ENCODE measurements around the gene ZNF222. TPM values are rescaled to one million over a fixed set of nuclear protein-coding genes. Genes with fewer than 3 reads are reported as not detected.

Gene ZNF222
- total RNA-seq (1 to 10 TPM; 2.5 to 3.3 TPM), polyA plus RNA-seq (3.2 TPM)

GRCh38 chr19:44025217-44025936 lies at the start of gene ZNF222:
TSS of gene ZNF222 (plus strand) at chr19:44025379. CDS start at chr19:44025437, 58 bp downstream.
- Histone ChIP-seq H3K4me3 (ENCODE audit: low read length) (peak within 1 kb of the TSS; percentile 88), H3K27me3 (ENCODE audit: insufficient read depth, low read length, poor library complexity, severe bottlenecking) (no peaks in the 10 kb centered on the region), H3K4me1 (ENCODE audit: insufficient read depth, low read length) (peaks cover 12% of the 10 kb centered on the region), H3K36me3 (ENCODE audit: insufficient read depth, low read length) (peaks cover 24% of the 10 kb centered on the region), H3K9me3 (ENCODE audit: low read length) (peaks cover 10% of the 10 kb centered on the region), H3K27ac (ENCODE audit: low read depth, low read length) (peak within 1 kb of the TSS; percentile 62)
- CTCF ChIA-PET = interaction anchor here (1.2 kb wide), 1 partner anchor 90 kb away, joined by 3 read pairs; the partner anchor contains the start of gene ZNF45
- H3K9me3 Mint-ChIP-seq = peaks cover 29 to 56% (median 48%) of the 10 kb centered on the region in 5 donors
- H3K36me3 Mint-ChIP-seq = peaks cover 35 to 79% (median 52%) of the 10 kb centered on the region in 3 donors
- peaks cover 11% of the 10 kb centered on the region in 2 donors for H3K27me3 Mint-ChIP-seq
- peaks cover 24 to 37% (median 31%) of the 10 kb centered on the region in 3 donors for H3K4me1 Mint-ChIP-seq
- H3K27ac Mint-ChIP-seq = peak within 1 kb of the TSS; percentile 65 to 97 (median 90)
- DNase-seq = peak; percentile 57 to 84 (median 67)
- peak within 1 kb of the TSS; percentile 89 to 99 (median 98) for H3K4me3 Mint-ChIP-seq
- POLR2A ChIA-PET = interaction anchor here (1.3 kb wide), 1 partner anchor 22 kb away, joined by 3 read pairs; no protein-coding TSS in a partner anchor

- no peak for DNase-seq
- Mint-ChIP-seq H3K9me3 (peaks cover 26 to 61% (median 52%) of the 10 kb centered on the region in 5 donors), H3K36me3 (peaks cover 0 to 51% (median 8%) of the 10 kb centered on the region in 3 donors), H3K4me3 (no peak overlapping the region), H3K27me3 (peaks cover 0 to 4% of the 10 kb centered on the region in 2 donors), H3K4me1 (no peaks in the 10 kb centered on the region), H3K27ac (no peak overlapping the region)
- ChIA-PET CTCF (no interaction called here), POLR2A (no interaction called here)
- H3K4me1 ChIP-seq (ENCODE audit: insufficient read depth, low read length) = no peaks in the 10 kb centered on the region
- no peaks in the 10 kb centered on the region for H3K27me3 ChIP-seq (ENCODE audit: insufficient read depth, low read length, poor library complexity, severe bottlenecking)
- H3K4me3 ChIP-seq (ENCODE audit: low read length) = no peak overlapping the region
- no peaks in the 10 kb centered on the region for H3K36me3 ChIP-seq (ENCODE audit: insufficient read depth, low read length)
- no peak overlapping the region for H3K27ac ChIP-seq (ENCODE audit: low read depth, low read length)
- H3K9me3 ChIP-seq (ENCODE audit: low read length) = peaks cover 4% of the 10 kb centered on the region
These were observed 48.4 kb upstream of the ZNF222 start for GRCh38 chr19:43976732-43977131.

GRCh38 chr19:43983544-43983911 lies 41.7 kb upstream of the ZNF222 start:
- Mint-ChIP-seq H3K36me3 (peaks cover 4 to 22% (median 17%) of the 10 kb centered on the region in 3 donors), H3K4me3 (peak overlapping the region; percentile 83 to 99 (median 95)), H3K27ac (peak overlapping the region; percentile 39 to 86 (median 68)), H3K27me3 (no peaks in the 10 kb centered on the region), H3K4me1 (peaks cover 13 to 24% (median 15%) of the 10 kb centered on the region in 3 donors), H3K9me3 (peaks cover 0 to 8% (median 5%) of the 10 kb centered on the region in 5 donors)
- Histone ChIP-seq H3K27ac (ENCODE audit: low read depth, low read length) (no peak overlapping the region), H3K4me1 (ENCODE audit: insufficient read depth, low read length) (peaks cover 6% of the 10 kb centered on the region), H3K36me3 (ENCODE audit: insufficient read depth, low read length) (no peaks in the 10 kb centered on the region), H3K9me3 (ENCODE audit: low read length) (no peaks in the 10 kb centered on the region), H3K27me3 (ENCODE audit: insufficient read depth, low read length, poor library complexity, severe bottlenecking) (no peaks in the 10 kb centered on the region), H3K4me3 (ENCODE audit: low read length) (peak overlapping the region; percentile 92)
- POLR2A ChIA-PET = interaction anchor here (1.4 kb wide), 1 partner anchor 18 kb away, joined by 3 read pairs; no protein-coding TSS in a partner anchor
- CTCF ChIA-PET = no interaction called here
- no peak for DNase-seq

- no peaks in the 10 kb centered on the region for H3K27me3 Mint-ChIP-seq
- H3K27ac ChIP-seq (ENCODE audit: low read depth, low read length) = peak within 1 kb of the TSS; percentile 39
- peaks cover 10 to 28% (median 23%) of the 10 kb centered on the region in 3 donors for H3K36me3 Mint-ChIP-seq
- no peaks in the 10 kb centered on the region for H3K27me3 ChIP-seq (ENCODE audit: insufficient read depth, low read length, poor library complexity, severe bottlenecking)
- H3K4me3 ChIP-seq (ENCODE audit: low read length) = peak within 1 kb of the TSS; percentile 92
- H3K27ac Mint-ChIP-seq = peak within 1 kb of the TSS; percentile 43 to 99 (median 95)
- peak within 1 kb of the TSS; percentile 89 to 99 (median 98) for H3K4me3 Mint-ChIP-seq
- peaks cover 15 to 26% (median 15%) of the 10 kb centered on the region in 3 donors for H3K4me1 Mint-ChIP-seq
- no peaks in the 10 kb centered on the region for H3K9me3 ChIP-seq (ENCODE audit: low read length)
- peaks cover 6% of the 10 kb centered on the region for H3K4me1 ChIP-seq (ENCODE audit: insufficient read depth, low read length)
- H3K36me3 ChIP-seq (ENCODE audit: insufficient read depth, low read length) = no peaks in the 10 kb centered on the region
- DNase-seq = peak; percentile 50 to 77 (median 64)
- H3K9me3 Mint-ChIP-seq = peaks cover 0 to 8% (median 3%) of the 10 kb centered on the region in 5 donors
- ChIA-PET CTCF (no interaction called here), POLR2A (interaction anchor here (1.4 kb wide), 1 partner anchor 18 kb away, joined by 3 read pairs; no protein-coding TSS in a partner anchor)
These were observed 41.1 kb upstream of the ZNF222 start, which contains the start of gene ZNF155 for GRCh38 chr19:43983912-43984686. TSS of gene ZNF155 (plus strand) at chr19:43984188. CDS start at chr19:43988544, 4,356 bp downstream.

GRCh38 chr19:43984687-43985000 lies 40.5 kb upstream of the ZNF222 start:
- peaks cover 0 to 6% (median 3%) of the 10 kb centered on the region in 5 donors for H3K9me3 Mint-ChIP-seq
- no peak for DNase-seq
- no peaks in the 10 kb centered on the region for H3K27me3 Mint-ChIP-seq
- peaks cover 15 to 31% (median 29%) of the 10 kb centered on the region in 3 donors for H3K36me3 Mint-ChIP-seq
- H3K4me3 ChIP-seq (ENCODE audit: low read length) = peak overlapping the region; percentile 92
- CTCF ChIA-PET = no interaction called here
- POLR2A ChIA-PET = interaction anchor here (1.4 kb wide), 1 partner anchor 17 kb away, joined by 3 read pairs; no protein-coding TSS in a partner anchor
- H3K4me3 Mint-ChIP-seq = peak overlapping the region; percentile 89 to 99 (median 98)
- no peaks in the 10 kb centered on the region for H3K9me3 ChIP-seq (ENCODE audit: low read length)
- H3K4me1 ChIP-seq (ENCODE audit: insufficient read depth, low read length) = peaks cover 6% of the 10 kb centered on the region
- peak overlapping the region in 7 of 8 donors; percentile 43 to 99 (median 95) for H3K27ac Mint-ChIP-seq
- no peaks in the 10 kb centered on the region for H3K27me3 ChIP-seq (ENCODE audit: insufficient read depth, low read length, poor library complexity, severe bottlenecking)
- H3K27ac ChIP-seq (ENCODE audit: low read depth, low read length) = no peak overlapping the region
- peaks cover 4% of the 10 kb centered on the region for H3K36me3 ChIP-seq (ENCODE audit: insufficient read depth, low read length)
- peaks cover 15 to 26% (median 15%) of the 10 kb centered on the region in 3 donors for H3K4me1 Mint-ChIP-seq

DNA sequence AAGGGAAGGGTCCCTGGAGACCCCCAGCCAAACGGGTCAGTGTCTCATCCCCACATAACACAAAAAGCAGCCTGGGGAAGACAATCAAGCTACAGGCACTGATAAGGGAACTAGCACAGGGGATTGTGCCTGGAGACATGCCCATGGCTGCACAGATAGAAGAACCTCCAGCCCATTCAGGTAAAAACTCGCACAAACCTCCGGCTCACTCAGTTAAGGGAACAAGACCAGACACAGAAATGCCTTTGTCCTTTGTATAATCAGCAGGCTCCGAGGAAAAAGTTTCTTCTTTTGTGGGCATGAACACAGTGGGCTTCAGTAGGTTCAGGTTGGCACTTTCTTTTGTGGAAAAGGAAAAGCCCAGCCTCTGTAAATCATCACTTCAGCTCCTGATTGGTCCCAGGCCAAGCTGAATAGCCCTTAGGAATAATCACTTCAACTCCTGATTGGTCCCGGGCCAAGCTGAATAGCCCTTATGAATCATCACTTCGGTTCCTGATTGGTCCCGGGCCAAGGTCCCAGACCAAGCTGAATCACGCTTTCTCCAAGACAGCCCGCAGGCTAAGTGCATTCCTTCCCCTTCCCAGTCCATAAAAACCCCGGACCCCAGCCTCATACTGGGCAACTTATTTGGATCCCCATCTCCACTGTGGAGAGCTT lies 27.4 kb upstream of the ZNF222 start:
- H3K36me3 Mint-ChIP-seq = peaks cover 39 to 65% (median 56%) of the 10 kb centered on the region in 3 donors
- POLR2A ChIA-PET = no interaction called here
- peaks cover 3% of the 10 kb centered on the region for H3K9me3 ChIP-seq (ENCODE audit: low read length)
- no peaks in the 10 kb centered on the region for H3K27me3 ChIP-seq (ENCODE audit: insufficient read depth, low read length, poor library complexity, severe bottlenecking)
- CTCF ChIA-PET = no interaction called here
- peaks cover 10% of the 10 kb centered on the region in 3 donors for H3K4me1 Mint-ChIP-seq
- H3K27ac ChIP-seq (ENCODE audit: low read depth, low read length) = no peak overlapping the region
- H3K4me3 ChIP-seq (ENCODE audit: low read length) = no peak overlapping the region
- peaks cover 23% of the 10 kb centered on the region for H3K36me3 ChIP-seq (ENCODE audit: insufficient read depth, low read length)
- peaks cover 7% of the 10 kb centered on the region for H3K4me1 ChIP-seq (ENCODE audit: insufficient read depth, low read length)
- no peak overlapping the region for H3K4me3 Mint-ChIP-seq
- no peak overlapping the region for H3K27ac Mint-ChIP-seq
- peaks cover 0 to 1% of the 10 kb centered on the region in 2 donors for H3K27me3 Mint-ChIP-seq
- DNase-seq = no peak
- peaks cover 21 to 48% (median 27%) of the 10 kb centered on the region in 5 donors for H3K9me3 Mint-ChIP-seq

- Mint-ChIP-seq H3K4me1 (peaks cover 19 to 23% (median 22%) of the 10 kb centered on the region in 3 donors), H3K27me3 (peaks cover 0 to under 1% of the 10 kb centered on the region in 2 donors), H3K9me3 (peaks cover 26 to 40% (median 28%) of the 10 kb centered on the region in 5 donors), H3K4me3 (peak overlapping the region; percentile 98 to 100 (median 99)), H3K27ac (peak overlapping the region; percentile 88 to 99 (median 98)), H3K36me3 (peaks cover 22 to 41% (median 36%) of the 10 kb centered on the region in 3 donors)
- ChIA-PET POLR2A (interaction anchor here (1.1 kb wide), 1 partner anchor 18 kb away, joined by 3 read pairs; the partner anchor contains the start of gene ZNF155), CTCF (no interaction called here)
- peaks cover 7% of the 10 kb centered on the region for H3K36me3 ChIP-seq (ENCODE audit: insufficient read depth, low read length)
- H3K9me3 ChIP-seq (ENCODE audit: low read length) = peaks cover 3% of the 10 kb centered on the region
- peaks cover 17% of the 10 kb centered on the region for H3K4me1 ChIP-seq (ENCODE audit: insufficient read depth, low read length)
- DNase-seq = no peak
- H3K27ac ChIP-seq (ENCODE audit: low read depth, low read length) = peak overlapping the region; percentile 69
- no peaks in the 10 kb centered on the region for H3K27me3 ChIP-seq (ENCODE audit: insufficient read depth, low read length, poor library complexity, severe bottlenecking)
- peak overlapping the region; percentile 85 for H3K4me3 ChIP-seq (ENCODE audit: low read length)
These were observed 23.0 kb upstream of the ZNF222 start for GRCh38 chr19:44002212-44002565.
